Central memory CD8-positive, alpha-beta T cell (primary cell): ENCODE measurements around the gene RGCC.
A peak's percentile ranks its signal among the peaks of the same experiment; 100 is the strongest.
"Not testable (repeated sequence)": the region's sequence is repeated elsewhere in the genome, so short reads cannot be mapped to it uniquely, and the experiment has no call there.

ENCODE experiments used
- ATAC-seq: fragments of 150-1000 bp; cut with Tn5 transposase; replicated peaks from 2 replicates; pipeline ENCODE4 v1.10.0; 2022; ENCODE audit warnings: mild to moderate bottlenecking, moderate FRiP score, moderate number of reproducible peaks; ENCODE audit not compliant: poor library complexity, severe bottlenecking; ENCODE audit errors: extremely low read depth
- DNase-seq, 2 donors: peaks; one replicate each; pipeline ENCODE4 v3.0.0; 2021; ENCODE audit warnings: low spot score in 2 of 2
- H3K27ac Mint-ChIP-seq: one replicate; pipeline ENCODE4 v1.8.0; 2022; ENCODE audit warnings: low read depth, mild to moderate bottlenecking, moderate library complexity, mixed read lengths
- H3K27me3 Mint-ChIP-seq: one replicate; pipeline ENCODE4 v1.8.0; 2022; ENCODE audit warnings: mixed read lengths
- H3K36me3 Mint-ChIP-seq: one replicate; pipeline ENCODE4 v1.8.0; 2022; ENCODE audit warnings: mild to moderate bottlenecking, moderate library complexity, mixed read lengths; ENCODE audit not compliant: insufficient read depth
- H3K4me1 Mint-ChIP-seq: one replicate; pipeline ENCODE4 v1.8.0; 2022; ENCODE audit warnings: mixed read lengths
- H3K4me3 Mint-ChIP-seq: one replicate; pipeline ENCODE4 v1.8.0; 2022; ENCODE audit warnings: mild to moderate bottlenecking, moderate library complexity, mixed read lengths
- H3K9me3 Mint-ChIP-seq: one replicate; pipeline ENCODE4 v1.8.0; 2022; ENCODE audit warnings: mixed read lengths

Gene RGCC

GRCh38 chr13:41497436-41497835 lies 40.1 kb downstream of the RGCC start:
- Mint-ChIP-seq H3K27ac (peak overlapping the region; percentile 81), H3K27me3 (no peaks in the 10 kb centered on the region), H3K4me3 (no peak overlapping the region), H3K4me1 (peaks cover 51% of the 10 kb centered on the region), H3K9me3 (no peaks in the 10 kb centered on the region), H3K36me3 (peaks cover 5% of the 10 kb centered on the region)
- ATAC-seq, result no peak
- DNase-seq, result no peak

DNA sequence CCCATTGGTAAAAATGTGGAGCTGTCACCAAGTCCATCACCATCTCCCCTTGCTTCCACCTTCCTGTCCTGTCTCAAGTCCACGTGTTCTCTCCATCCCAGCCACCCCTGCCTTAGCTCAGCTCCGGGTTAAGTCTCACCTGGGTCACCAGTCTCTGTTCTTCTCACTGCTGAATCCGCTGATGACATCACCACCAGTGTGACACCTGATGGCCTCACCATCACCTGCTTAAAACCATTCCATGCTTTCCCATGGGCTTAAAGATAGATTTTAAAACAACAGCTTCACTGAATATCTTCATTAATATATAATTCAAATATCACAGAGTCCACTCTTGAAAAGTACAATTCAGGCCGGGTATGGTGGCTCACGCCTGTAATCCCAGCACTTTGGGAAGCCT lies 42.1 kb downstream of the RGCC start:
- Mint-ChIP-seq H3K27me3 (no peaks in the 10 kb centered on the region), H3K4me3 (no peak overlapping the region), H3K36me3 (peaks cover 2% of the 10 kb centered on the region), H3K9me3 (peaks cover 4% of the 10 kb centered on the region), H3K27ac (peak overlapping the region; percentile 82), H3K4me1 (peaks cover 36% of the 10 kb centered on the region)
- ATAC-seq, result no peak
- DNase-seq, result no peak

DNA sequence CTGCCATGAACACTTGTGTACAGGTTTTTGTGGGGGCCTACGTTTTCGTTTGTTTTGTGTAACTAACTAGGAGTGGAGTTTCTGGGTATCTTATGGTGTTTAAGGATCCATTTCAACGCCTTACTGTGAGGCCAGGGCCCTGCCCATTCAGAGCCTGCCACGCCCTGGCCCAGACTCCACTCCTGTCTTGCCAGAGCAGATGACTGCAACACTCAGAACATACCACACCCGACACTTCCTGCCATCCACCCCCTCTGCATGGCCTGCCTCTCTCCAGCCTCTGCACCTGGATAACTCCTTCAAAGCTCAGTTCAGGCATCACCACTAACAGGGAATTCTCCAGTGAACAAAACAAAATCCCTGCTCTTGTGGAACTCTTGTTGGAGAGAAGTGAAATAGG lies 43.2 kb downstream of the RGCC start:
- Mint-ChIP-seq H3K9me3 (peaks cover 14% of the 10 kb centered on the region), H3K4me1 (peaks cover 34% of the 10 kb centered on the region), H3K27ac (peak overlapping the region; percentile 75), H3K36me3 (peaks cover 2% of the 10 kb centered on the region), H3K4me3 (no peak overlapping the region), H3K27me3 (no peaks in the 10 kb centered on the region)
- DNase-seq (no peak), ATAC-seq (peak; percentile 39)

GRCh38 chr13:41501281-41501680 lies 43.9 kb downstream of the RGCC start:
- DNase-seq (no peak), ATAC-seq (no peak)
- Mint-ChIP-seq H3K4me1 (peaks cover 34% of the 10 kb centered on the region), H3K9me3 (peaks cover 14% of the 10 kb centered on the region), H3K36me3 (peaks cover 2% of the 10 kb centered on the region), H3K27me3 (no peaks in the 10 kb centered on the region), H3K4me3 (no peak overlapping the region), H3K27ac (peak overlapping the region; percentile 75)

- DNase-seq, result no peak
- peak overlapping the region; percentile 58 for H3K27ac Mint-ChIP-seq
- H3K9me3 Mint-ChIP-seq, result peaks cover 14% of the 10 kb centered on the region
- ATAC-seq, result no peak
- H3K4me3 Mint-ChIP-seq, result no peak overlapping the region
- H3K27me3 Mint-ChIP-seq, result no peaks in the 10 kb centered on the region
- peaks cover 34% of the 10 kb centered on the region for H3K4me1 Mint-ChIP-seq
- H3K36me3 Mint-ChIP-seq, result peaks cover 2% of the 10 kb centered on the region
These were observed 44.7 kb downstream of the RGCC start for GRCh38 chr13:41502031-41502430.

GRCh38 chr13:41502673-41503072 lies 45.3 kb downstream of the RGCC start:
- H3K9me3 Mint-ChIP-seq, result peaks cover 14% of the 10 kb centered on the region
- H3K4me3 Mint-ChIP-seq, result no peak overlapping the region
- ATAC-seq (peak; percentile 60), DNase-seq (no peak)
- no peaks in the 10 kb centered on the region for H3K27me3 Mint-ChIP-seq
- peaks cover 2% of the 10 kb centered on the region for H3K36me3 Mint-ChIP-seq
- H3K4me1 Mint-ChIP-seq, result peaks cover 28% of the 10 kb centered on the region
- peak overlapping the region; percentile 58 for H3K27ac Mint-ChIP-seq

- Mint-ChIP-seq H3K27me3 (no peaks in the 10 kb centered on the region), H3K36me3 (peaks cover 2% of the 10 kb centered on the region), H3K4me3 (no peak overlapping the region), H3K9me3 (peaks cover 14% of the 10 kb centered on the region), H3K27ac (no peak overlapping the region), H3K4me1 (peaks cover 25% of the 10 kb centered on the region)
- no peak for ATAC-seq
- DNase-seq, result no peak
These were observed 46.0 kb downstream of the RGCC start for GRCh38 chr13:41503356-41503755.

DNA sequence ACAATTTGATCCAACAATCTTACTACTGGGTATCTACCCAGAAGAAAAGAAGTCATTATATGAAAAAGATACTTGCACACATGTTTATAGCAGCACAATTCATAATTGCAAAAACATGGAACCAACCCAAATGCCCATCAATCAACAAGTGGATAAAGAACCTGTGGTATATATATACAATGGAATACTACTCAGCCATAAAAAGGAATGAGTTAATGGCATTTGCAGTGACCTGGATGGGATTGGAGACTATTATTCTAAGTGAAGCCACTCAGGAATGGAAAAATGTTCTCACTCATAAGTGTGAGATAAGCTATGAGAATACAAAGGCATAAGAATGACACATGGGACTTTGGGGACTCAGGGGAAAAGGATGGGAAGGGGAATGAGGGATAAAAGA lies 47.3 kb downstream of the RGCC start:
- not testable (repeated sequence) for DNase-seq, H3K27me3 Mint-ChIP-seq, ATAC-seq, H3K4me3 Mint-ChIP-seq, H3K27ac Mint-ChIP-seq, H3K36me3 Mint-ChIP-seq
- H3K4me1 Mint-ChIP-seq, result peaks cover 22% of the 10 kb centered on the region
- H3K9me3 Mint-ChIP-seq, result peaks cover 14% of the 10 kb centered on the region

DNA sequence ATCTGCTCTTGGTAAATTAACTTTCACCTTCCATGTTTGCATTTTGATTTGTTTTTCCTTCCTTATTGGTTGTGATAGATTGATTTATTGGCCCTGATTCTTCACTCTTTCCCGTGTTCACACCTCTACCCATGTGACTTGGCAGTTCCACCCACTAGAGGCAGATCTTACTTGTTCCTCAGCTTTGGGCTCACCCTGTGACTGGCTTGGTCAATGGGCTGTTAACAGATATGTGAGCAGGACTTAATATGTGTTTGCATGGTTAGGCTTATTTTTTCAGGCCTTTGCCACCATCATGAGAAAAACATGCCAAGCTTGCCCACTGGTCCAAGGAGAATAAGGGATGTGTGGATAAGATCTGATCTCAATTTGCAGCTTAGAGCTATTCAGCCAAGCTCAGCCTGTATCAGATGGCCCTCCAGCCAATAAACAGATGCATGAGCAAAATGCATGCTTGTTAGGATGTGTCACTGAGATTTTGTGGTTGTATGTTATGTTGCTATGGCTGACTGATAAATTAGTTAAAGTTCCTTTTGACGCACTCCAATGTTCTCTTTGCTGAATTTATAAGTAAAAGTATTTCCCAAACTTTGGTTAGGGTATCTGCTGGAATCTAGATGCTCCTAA lies 48.0 kb downstream of the RGCC start:
- Mint-ChIP-seq H3K4me1 (peaks cover 18% of the 10 kb centered on the region), H3K27me3 (no peaks in the 10 kb centered on the region), H3K36me3 (peaks cover 2% of the 10 kb centered on the region), H3K27ac (no peak overlapping the region), H3K9me3 (peaks cover 14% of the 10 kb centered on the region), H3K4me3 (no peak overlapping the region)
- no peak for DNase-seq
- ATAC-seq, result no peak

- ATAC-seq, result no peak
- H3K27me3 Mint-ChIP-seq, result no peaks in the 10 kb centered on the region
- H3K9me3 Mint-ChIP-seq, result peaks cover 14% of the 10 kb centered on the region
- no peak overlapping the region for H3K4me3 Mint-ChIP-seq
- H3K36me3 Mint-ChIP-seq, result peaks cover 2% of the 10 kb centered on the region
- H3K4me1 Mint-ChIP-seq, result peaks cover 10% of the 10 kb centered on the region
- no peak overlapping the region for H3K27ac Mint-ChIP-seq
- DNase-seq, result no peak
These were observed 49.0 kb downstream of the RGCC start for GRCh38 chr13:41506312-41506711.

- Mint-ChIP-seq H3K4me1 (no peaks in the 10 kb centered on the region), H3K27ac (no peak overlapping the region), H3K27me3 (no peaks in the 10 kb centered on the region), H3K36me3 (no peaks in the 10 kb centered on the region), H3K9me3 (peaks cover 5% of the 10 kb centered on the region), H3K4me3 (no peak overlapping the region)
- no peak for DNase-seq
- ATAC-seq, result no peak
These were observed 52.6 kb downstream of the RGCC start for GRCh38 chr13:41509971-41510370.

DNA sequence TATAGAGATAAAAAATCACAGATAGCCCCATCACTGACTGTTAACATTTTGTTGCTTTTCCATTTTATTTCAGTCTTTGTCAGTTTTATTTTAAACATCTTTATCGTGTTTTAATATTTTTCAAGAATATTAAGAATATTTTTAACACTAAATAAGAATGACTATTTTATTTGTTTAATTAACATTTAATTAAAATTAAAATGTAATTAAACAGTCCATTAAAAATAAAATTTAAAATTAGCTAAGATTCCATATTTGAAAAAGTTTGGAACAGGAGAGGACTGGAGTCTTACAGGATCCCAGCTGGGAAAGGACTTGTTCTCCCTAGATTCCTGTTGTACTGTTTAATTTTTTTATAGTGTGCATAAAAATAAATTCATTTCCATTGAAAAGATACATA lies 54.5 kb downstream of the RGCC start:
- DNase-seq, result no peak
- peaks cover 2% of the 10 kb centered on the region for H3K36me3 Mint-ChIP-seq
- ATAC-seq, result no peak
- no peaks in the 10 kb centered on the region for H3K27me3 Mint-ChIP-seq
- no peak overlapping the region for H3K27ac Mint-ChIP-seq
- H3K4me3 Mint-ChIP-seq, result no peak overlapping the region
- no peaks in the 10 kb centered on the region for H3K4me1 Mint-ChIP-seq
- H3K9me3 Mint-ChIP-seq, result no peaks in the 10 kb centered on the region

GRCh38 chr13:41512441-41512840 lies 55.1 kb downstream of the RGCC start:
- no peak overlapping the region for H3K4me3 Mint-ChIP-seq
- DNase-seq, result no peak
- peaks cover 2% of the 10 kb centered on the region for H3K36me3 Mint-ChIP-seq
- peak overlapping the region; percentile 57 for H3K27ac Mint-ChIP-seq
- no peaks in the 10 kb centered on the region for H3K4me1 Mint-ChIP-seq
- peak; percentile 88 for ATAC-seq
- H3K9me3 Mint-ChIP-seq, result no peaks in the 10 kb centered on the region
- no peaks in the 10 kb centered on the region for H3K27me3 Mint-ChIP-seq
